Ishikawa (cell line): ENCODE data around the gene P3R3URF.

ENCODE experiments used
- CEBPB ChIP-seq: IDR thresholded peaks from 2 replicates; pipeline ENCODE4 v1.6.1; 2012
- CREB1 ChIP-seq: IDR thresholded peaks from 2 replicates; pipeline ENCODE4 v1.6.1; 2012; ENCODE audit warnings: low read depth
- EP300 ChIP-seq: IDR thresholded peaks from 2 replicates; pipeline ENCODE4 v1.6.1; 2012; ENCODE audit warnings: borderline replicate concordance
- FOXM1 ChIP-seq: IDR thresholded peaks from 2 replicates; pipeline ENCODE4 v1.6.1; 2012; ENCODE audit warnings: low read depth, borderline replicate concordance
- MAX ChIP-seq: IDR thresholded peaks from 2 replicates; pipeline ENCODE4 v1.6.1; 2012
- REST ChIP-seq: IDR thresholded peaks from 2 replicates; pipeline ENCODE4 v1.6.1; 2012; ENCODE audit warnings: low read depth, mild to moderate bottlenecking
- TAF1 ChIP-seq: IDR thresholded peaks from 2 replicates; pipeline ENCODE4 v1.6.1; 2012; ENCODE audit warnings: low read depth, mild to moderate bottlenecking
- TEAD4 ChIP-seq: IDR thresholded peaks from 2 replicates; pipeline ENCODE4 v1.6.1; 2012
- USF1 ChIP-seq: IDR thresholded peaks from 2 replicates; pipeline ENCODE4 v1.6.1; 2012
- YY1 ChIP-seq: IDR thresholded peaks from 2 replicates; pipeline ENCODE4 v1.6.1; 2012; ENCODE audit warnings: low read depth
- ZBTB7A ChIP-seq: IDR thresholded peaks from 2 replicates; pipeline ENCODE4 v1.6.1; 2012; ENCODE audit warnings: low read depth

- TF ChIP-seq EP300 (no peak), TEAD4 (no peak), USF1 (no peak), MAX (no peak), CEBPB (no peak), CREB1 (no peak), YY1 (no peak), REST (no peak), TAF1 (no peak), FOXM1 (no peak), ZBTB7A (no peak)
Observed at GRCh38 chr1:46158312-46159281, 17.7 kb downstream of the P3R3URF start.
